ENCODE measurements around the gene NRK. TPM values are rescaled to one million over a fixed set of nuclear protein-coding genes. Genes with fewer than 3 reads are reported as not detected.

NRK gene
- total RNA-seq, 1 experiment from 2014 or later: 0.05 TPM

DNA sequence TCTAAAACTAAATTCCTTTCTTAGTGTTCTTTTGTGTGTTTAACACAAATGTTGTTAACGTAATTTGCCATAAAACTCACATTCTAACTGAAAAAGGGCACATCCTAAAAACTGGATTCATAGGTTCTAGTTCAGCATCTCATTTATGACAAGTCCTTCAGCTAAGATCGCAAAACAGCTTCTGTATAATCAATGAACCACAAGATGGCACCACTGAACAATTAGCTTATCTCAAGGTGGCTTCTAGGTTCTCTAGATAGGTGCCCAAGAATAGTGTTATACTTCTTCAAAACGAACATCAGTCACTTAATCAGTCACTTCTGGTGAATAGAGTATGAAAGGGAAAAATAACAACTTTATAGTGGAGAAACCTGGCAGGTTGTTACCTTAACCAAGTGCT, 54.3 kb downstream of the NRK start:
- peak; percentile 29 for DNase-seq (ENCODE audit: low read depth, low spot score)
- no peak for TF ChIP-seq ELF1 (IDR thresholded peaks at IDR 0.05; ENCODE audit: borderline replicate concordance, low read depth)
- TF ChIP-seq SRF (IDR thresholded peaks at IDR 0.05; ENCODE audit: low read depth): no peak
- TF ChIP-seq POLR2A (IDR thresholded peaks at IDR 0.05; ENCODE audit: borderline replicate concordance, extremely low read depth, insufficient read depth, insufficient read length): no peak
- no peak for TF ChIP-seq TCF7L2 (IDR thresholded peaks at IDR 0.05; ENCODE audit: borderline replicate concordance, extremely low read depth, insufficient read depth, insufficient read length)
- TF ChIP-seq, protein P1, sequence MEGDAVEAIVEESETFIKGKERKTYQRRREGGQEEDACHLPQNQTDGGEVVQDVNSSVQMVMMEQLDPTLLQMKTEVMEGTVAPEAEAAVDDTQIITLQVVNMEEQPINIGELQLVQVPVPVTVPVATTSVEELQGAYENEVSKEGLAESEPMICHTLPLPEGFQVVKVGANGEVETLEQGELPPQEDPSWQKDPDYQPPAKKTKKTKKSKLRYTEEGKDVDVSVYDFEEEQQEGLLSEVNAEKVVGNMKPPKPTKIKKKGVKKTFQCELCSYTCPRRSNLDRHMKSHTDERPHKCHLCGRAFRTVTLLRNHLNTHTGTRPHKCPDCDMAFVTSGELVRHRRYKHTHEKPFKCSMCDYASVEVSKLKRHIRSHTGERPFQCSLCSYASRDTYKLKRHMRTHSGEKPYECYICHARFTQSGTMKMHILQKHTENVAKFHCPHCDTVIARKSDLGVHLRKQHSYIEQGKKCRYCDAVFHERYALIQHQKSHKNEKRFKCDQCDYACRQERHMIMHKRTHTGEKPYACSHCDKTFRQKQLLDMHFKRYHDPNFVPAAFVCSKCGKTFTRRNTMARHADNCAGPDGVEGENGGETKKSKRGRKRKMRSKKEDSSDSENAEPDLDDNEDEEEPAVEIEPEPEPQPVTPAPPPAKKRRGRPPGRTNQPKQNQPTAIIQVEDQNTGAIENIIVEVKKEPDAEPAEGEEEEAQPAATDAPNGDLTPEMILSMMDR (IDR thresholded peaks at IDR 0.05 in 2 of 3, conservative IDR thresholded peaks at IDR 0.05 in 1 of 3; ENCODE audit: borderline replicate concordance in 1 of 3, insufficient read depth in 1 of 3, low read depth in 2 of 3, low read length in 2 of 3): peak; percentile 13 to 51 (median 43); a peak in 3 of 6 replicates
- TF ChIP-seq RAD21 (IDR thresholded peaks at IDR 0.05; ENCODE audit: low read depth): peak; percentile 32; the same call in 1 of the 2 replicates
- no peak for TF ChIP-seq ZNF274 (IDR thresholded peaks at IDR 0.05; ENCODE audit: low read depth, low read length)

GRCh38 chrX:105880491-105880890, 58.2 kb downstream of the NRK start:
- no peaks in the 10 kb centered on the region for H4K20me1 ChIP-seq (ENCODE audit: insufficient read depth)
- no peak overlapping the region for H2AFZ ChIP-seq (ENCODE audit: low read depth, low read length, poor library complexity, severe bottlenecking)
- no peak overlapping the region for H3K4me3 ChIP-seq (replicated peaks in 1 of 2; ENCODE audit: low read depth in 1 of 2, low read length in 2 of 2)
- H3K4me2 ChIP-seq (ENCODE audit: low read length): no peak overlapping the region
- no peaks in the 10 kb centered on the region for H3K9me3 ChIP-seq (ENCODE audit: control insufficient read depth in 1 of 2, insufficient read depth in 1 of 2, low read depth in 1 of 2, low read length in 2 of 2)
- CTCF ChIA-PET: no interaction called here
- no TSS peak for BruUV-seq (replicated peaks)
- H3K36me3 ChIP-seq (ENCODE audit: control insufficient read depth in 1 of 2, insufficient read depth in 2 of 2, low read length in 2 of 2): no peaks in the 10 kb centered on the region
- RAD21 ChIA-PET (ENCODE audit: low non-redundant PET in 1 of 2, low total read pairs in 2 of 2, uncharacterized antibody in 2 of 2, unreplicated experiment in 2 of 2): no interaction called here
- intact Hi-C loops (cut with micrococcal nuclease): no loop called here
- H3K79me2 ChIP-seq (ENCODE audit: insufficient read depth, low read length): no peaks in the 10 kb centered on the region
- H3K27ac ChIP-seq (ENCODE audit: low read depth, low read length): no peak overlapping the region
- TF ChIP-seq POLR2AphosphoS5 (IDR thresholded peaks at IDR 0.05; ENCODE audit: low read depth, low read length) (no peak), POLR2A (IDR thresholded peaks at IDR 0.05; ENCODE audit: borderline replicate concordance, extremely low read depth, insufficient read depth, insufficient read length) (no peak), ZNF274 (IDR thresholded peaks at IDR 0.05; ENCODE audit: low read depth, low read length) (no peak), JUND (IDR thresholded peaks at IDR 0.05) (no peak), TCF7L2 (IDR thresholded peaks at IDR 0.05; ENCODE audit: borderline replicate concordance, extremely low read depth, insufficient read depth, insufficient read length) (no peak), ZFX (IDR thresholded peaks at IDR 0.05) (no peak), RAD21 (IDR thresholded peaks at IDR 0.05; ENCODE audit: low read depth) (no peak), CBX3 (IDR thresholded peaks at IDR 0.05; ENCODE audit: low read depth) (no peak), YY1 (IDR thresholded peaks at IDR 0.05; ENCODE audit: extremely low read depth, insufficient replicate concordance, low read depth, low read length) (no peak), SIN3A (IDR thresholded peaks at IDR 0.05; ENCODE audit: low read depth) (no peak)
- TF ChIP-seq, protein P2, sequence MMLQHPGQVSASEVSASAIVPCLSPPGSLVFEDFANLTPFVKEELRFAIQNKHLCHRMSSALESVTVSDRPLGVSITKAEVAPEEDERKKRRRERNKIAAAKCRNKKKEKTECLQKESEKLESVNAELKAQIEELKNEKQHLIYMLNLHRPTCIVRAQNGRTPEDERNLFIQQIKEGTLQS (IDR thresholded peaks at IDR 0.05): no peak
- TF ChIP-seq, protein P1 (IDR thresholded peaks at IDR 0.05 in 2 of 3, conservative IDR thresholded peaks at IDR 0.05 in 1 of 3; ENCODE audit: borderline replicate concordance in 1 of 3, insufficient read depth in 1 of 3, low read depth in 2 of 3, low read length in 2 of 3): no peak
- no peaks in the 10 kb centered on the region for H3K27me3 ChIP-seq (ENCODE audit: insufficient read depth, low read length)
- DNase-seq (ENCODE audit: low read depth, low spot score) (no peak), ATAC-seq (no peak)
- no peaks in the 10 kb centered on the region for H3K4me1 ChIP-seq (ENCODE audit: control insufficient read depth in 1 of 2, insufficient read depth in 2 of 2, low read length in 2 of 2)
- H3K9ac ChIP-seq (ENCODE audit: low read length): no peak overlapping the region
- POLR2A ChIA-PET: no interaction called here
- H3K9me2 ChIP-seq (ENCODE audit: insufficient read depth): no peaks in the 10 kb centered on the region

More for the DNA sequence above, 54.3 kb downstream of the NRK start:
- Histone ChIP-seq H3K9me3 (ENCODE audit: control insufficient read depth in 1 of 2, insufficient read depth in 1 of 2, low read depth in 1 of 2, low read length in 2 of 2) (no peaks in the 10 kb centered on the region), H3K9ac (ENCODE audit: low read length) (no peak overlapping the region), H3K4me3 (replicated peaks in 1 of 2; ENCODE audit: low read depth in 1 of 2, low read length in 2 of 2) (no peak overlapping the region), H3K4me2 (ENCODE audit: low read length) (no peak overlapping the region), H3K4me1 (ENCODE audit: control insufficient read depth in 1 of 2, insufficient read depth in 2 of 2, low read length in 2 of 2) (no peaks in the 10 kb centered on the region), H3K27ac (ENCODE audit: low read depth, low read length) (no peak overlapping the region), H3K79me2 (ENCODE audit: insufficient read depth, low read length) (no peaks in the 10 kb centered on the region), H4K20me1 (ENCODE audit: insufficient read depth) (no peaks in the 10 kb centered on the region), H3K9me2 (ENCODE audit: insufficient read depth) (no peaks in the 10 kb centered on the region), H3K36me3 (ENCODE audit: control insufficient read depth in 1 of 2, insufficient read depth in 2 of 2, low read length in 2 of 2) (no peaks in the 10 kb centered on the region), H3K27me3 (ENCODE audit: insufficient read depth, low read length) (no peaks in the 10 kb centered on the region), H2AFZ (ENCODE audit: low read depth, low read length, poor library complexity, severe bottlenecking) (no peak overlapping the region)
- no TSS peak for BruUV-seq (replicated peaks)
- intact Hi-C loops (cut with micrococcal nuclease): loop anchor here (5.0 kb wide), 1 partner anchor 521 kb away; no protein-coding TSS in a partner anchor
- RAD21 ChIA-PET (ENCODE audit: low non-redundant PET in 1 of 2, low total read pairs in 2 of 2, uncharacterized antibody in 2 of 2, unreplicated experiment in 2 of 2): no interaction called here
- CTCF ChIA-PET: interaction anchor here (0.6 to 1.6 kb wide), 6 partner anchors 11 to 521 kb away, joined by 3 to 5 read pairs (median 3); no protein-coding TSS in a partner anchor
- POLR2A ChIA-PET: no interaction called here
- ATAC-seq: peak; percentile 57; the same call in 1 of the 2 replicates
